ENCODE results near the gene BIRC3. TPM values are rescaled to one million over a fixed set of nuclear protein-coding genes. Genes with fewer than 3 reads are reported as not detected.

BIRC3 gene
- total and polyA plus RNA-seq, 2 of the 8 experiments (the other 6 are each of a cell fraction or from before 2014, with no cell fraction given): 0.08 to 0.20 TPM

DNA sequence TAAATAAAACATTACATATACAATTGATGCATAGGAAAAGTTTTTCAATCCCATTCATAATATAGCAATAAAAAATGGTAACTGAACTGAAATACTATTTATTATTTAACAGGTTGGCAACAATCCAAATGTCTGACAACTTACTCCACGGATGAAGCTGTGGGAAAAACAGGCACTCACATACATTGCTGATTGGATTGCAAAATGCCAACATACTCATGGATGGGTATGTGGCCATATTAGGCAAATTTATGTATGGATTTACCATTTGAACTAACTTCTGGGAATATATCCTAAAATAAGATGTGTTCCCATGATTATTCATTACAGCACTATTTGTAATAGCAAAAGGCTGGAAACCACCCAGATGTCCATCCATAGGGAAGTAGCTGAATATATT is 26.5 kb downstream of the BIRC3 start:
- FAIRE-seq: no peak
- Histone ChIP-seq H3K23me2 (ENCODE audit: low read depth, low read length) (peaks cover 3% of the 10 kb centered on the region), H3K4me1 (replicated peaks in 1 of 4; ENCODE audit: control insufficient read depth in 3 of 4, insufficient read depth in 4 of 4, low read length in 3 of 4) (peaks cover 0 to 4% (median 1%) of the 10 kb centered on the region in 4 experiments; a peak in 2 of 7 replicates), H3K23ac (ENCODE audit: insufficient read length) (no peak overlapping the region), H2BK20ac (ENCODE audit: low read length) (no peak overlapping the region), H4K91ac (replicated peaks; ENCODE audit: insufficient read length, low read length) (no peak overlapping the region), H2BK15ac (ENCODE audit: low read length) (no peak overlapping the region), H3K4me3 (ENCODE audit: extremely low read depth in 1 of 4, insufficient read depth in 2 of 4, low read depth in 3 of 4, low read length in 4 of 4) (no peak overlapping the region), H2AK5ac (ENCODE audit: low read depth, low read length) (no peak overlapping the region), H3K79me1 (ENCODE audit: low read depth, low read length) (no peaks in the 10 kb centered on the region), H2BK5ac (ENCODE audit: low read depth, low read length) (no peak overlapping the region), H4K8ac (ENCODE audit: extremely low read depth, insufficient read depth, low read length) (no peak overlapping the region), H3K56ac (replicated peaks; ENCODE audit: insufficient read length, low read depth, low read length) (no peak overlapping the region), H2BK120ac (replicated peaks; ENCODE audit: low read depth, low read length) (no peak overlapping the region), H3K9me3 (ENCODE audit: insufficient read depth in 2 of 2, low read depth in 1 of 2, low read length in 1 of 2) (no peaks in the 10 kb centered on the region), H2AFZ (ENCODE audit: low read length) (no peak overlapping the region), H3K79me2 (ENCODE audit: control insufficient read depth in 1 of 2, insufficient read depth in 2 of 2, low read length in 2 of 2) (peaks cover 7 to 14% of the 10 kb centered on the region in 2 experiments), H3K4ac (replicated peaks; ENCODE audit: insufficient read length, low read depth, low read length) (no peak overlapping the region), H3K27me3 (replicated peaks in 1 of 4; ENCODE audit: control insufficient read depth in 3 of 4, extremely low read depth in 1 of 4, insufficient read depth in 3 of 4, low read length in 3 of 4) (no peaks in the 10 kb centered on the region), H3K9ac (replicated peaks in 1 of 4; ENCODE audit: extremely low read depth in 1 of 4, low read depth in 3 of 4, low read length in 3 of 4) (no peak overlapping the region), H3K36me3 (ENCODE audit: control insufficient read depth in 2 of 4, insufficient read depth in 4 of 4, low read length in 3 of 4) (no peaks in the 10 kb centered on the region), H3K4me2 (ENCODE audit: insufficient read depth in 1 of 2, low read depth in 2 of 2, low read length in 2 of 2) (no peak overlapping the region), H2BK12ac (ENCODE audit: low read depth, low read length) (no peak overlapping the region), H3K14ac (ENCODE audit: insufficient read length) (no peak overlapping the region), H4K20me1 (replicated peaks in 1 of 2; ENCODE audit: control insufficient read depth in 1 of 2, insufficient read depth in 2 of 2, low read length in 2 of 2) (no peaks in the 10 kb centered on the region), H3K27ac (ENCODE audit: low read depth, low read length) (no peak overlapping the region), H3K18ac (ENCODE audit: extremely low read depth, low read length) (no peak overlapping the region), H4K5ac (ENCODE audit: insufficient read length, low read depth, low read length) (no peak overlapping the region)
- no peak for TF ChIP-seq KDM5A (IDR thresholded peaks at IDR 0.05; ENCODE audit: low read length)
- TF ChIP-seq SP2 (IDR thresholded peaks at IDR 0.05; ENCODE audit: low read length): no peak
- no peak for TF ChIP-seq TBP (IDR thresholded peaks at IDR 0.05; ENCODE audit: low read depth, low read length)
- TF ChIP-seq TCF12 (IDR thresholded peaks at IDR 0.05; ENCODE audit: low read depth, low read length): no peak
- TF ChIP-seq TAF1 (IDR thresholded peaks at IDR 0.05; ENCODE audit: low read depth, low read length): no peak
- TF ChIP-seq FOSL1 (IDR thresholded peaks at IDR 0.05; ENCODE audit: insufficient read depth, low read depth, low read length): no peak
- TF ChIP-seq, protein P1, sequence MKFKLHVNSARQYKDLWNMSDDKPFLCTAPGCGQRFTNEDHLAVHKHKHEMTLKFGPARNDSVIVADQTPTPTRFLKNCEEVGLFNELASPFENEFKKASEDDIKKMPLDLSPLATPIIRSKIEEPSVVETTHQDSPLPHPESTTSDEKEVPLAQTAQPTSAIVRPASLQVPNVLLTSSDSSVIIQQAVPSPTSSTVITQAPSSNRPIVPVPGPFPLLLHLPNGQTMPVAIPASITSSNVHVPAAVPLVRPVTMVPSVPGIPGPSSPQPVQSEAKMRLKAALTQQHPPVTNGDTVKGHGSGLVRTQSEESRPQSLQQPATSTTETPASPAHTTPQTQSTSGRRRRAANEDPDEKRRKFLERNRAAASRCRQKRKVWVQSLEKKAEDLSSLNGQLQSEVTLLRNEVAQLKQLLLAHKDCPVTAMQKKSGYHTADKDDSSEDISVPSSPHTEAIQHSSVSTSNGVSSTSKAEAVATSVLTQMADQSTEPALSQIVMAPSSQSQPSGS (IDR thresholded peaks at IDR 0.05; ENCODE audit: low read length): no peak
- no peak for TF ChIP-seq SUZ12 (IDR thresholded peaks at IDR 0.05; ENCODE audit: low read length)
- no peak for TF ChIP-seq EP300 (IDR thresholded peaks at IDR 0.05; ENCODE audit: borderline replicate concordance in 1 of 2, low read depth in 2 of 2, low read length in 2 of 2)
- TF ChIP-seq, protein P2, sequence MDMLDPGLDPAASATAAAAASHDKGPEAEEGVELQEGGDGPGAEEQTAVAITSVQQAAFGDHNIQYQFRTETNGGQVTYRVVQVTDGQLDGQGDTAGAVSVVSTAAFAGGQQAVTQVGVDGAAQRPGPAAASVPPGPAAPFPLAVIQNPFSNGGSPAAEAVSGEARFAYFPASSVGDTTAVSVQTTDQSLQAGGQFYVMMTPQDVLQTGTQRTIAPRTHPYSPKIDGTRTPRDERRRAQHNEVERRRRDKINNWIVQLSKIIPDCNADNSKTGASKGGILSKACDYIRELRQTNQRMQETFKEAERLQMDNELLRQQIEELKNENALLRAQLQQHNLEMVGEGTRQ (IDR thresholded peaks at IDR 0.05; ENCODE audit: low read length): no peak
- WGBS, 2 experiments (ENCODE audit: extremely low coverage in 1 of 2, insufficient coverage in 1 of 2, insufficient read length in 1 of 2, insufficient replicate concordance in 2 of 2, low coverage in 1 of 2, low lambda C conversion rate in 2 of 2, missing lambda C conversion rate in 1 of 2): 88% methylated on average over 1 of the region's 1 CpG; no CpG with 5 or more reads in 1 of the 2 experiments
- CTCF ChIA-PET (ENCODE audit: partially characterized antibody): interaction anchor here (0.8 to 2.3 kb wide), 11 partner anchors 34 to 323 kb away, joined by 3 to 9 read pairs (median 4); no protein-coding TSS in a partner anchor
- no peak for DNase-seq (ENCODE audit: low read depth in 1 of 2, low spot score in 2 of 2)
- POLR2A ChIA-PET (ENCODE audit: partially characterized antibody): no interaction called here
